ENCODE data around the gene MOCS3. TPM values are rescaled to one million over a fixed set of nuclear protein-coding genes. Genes with fewer than 3 reads are reported as not detected.

The MOCS3 gene, protein sequence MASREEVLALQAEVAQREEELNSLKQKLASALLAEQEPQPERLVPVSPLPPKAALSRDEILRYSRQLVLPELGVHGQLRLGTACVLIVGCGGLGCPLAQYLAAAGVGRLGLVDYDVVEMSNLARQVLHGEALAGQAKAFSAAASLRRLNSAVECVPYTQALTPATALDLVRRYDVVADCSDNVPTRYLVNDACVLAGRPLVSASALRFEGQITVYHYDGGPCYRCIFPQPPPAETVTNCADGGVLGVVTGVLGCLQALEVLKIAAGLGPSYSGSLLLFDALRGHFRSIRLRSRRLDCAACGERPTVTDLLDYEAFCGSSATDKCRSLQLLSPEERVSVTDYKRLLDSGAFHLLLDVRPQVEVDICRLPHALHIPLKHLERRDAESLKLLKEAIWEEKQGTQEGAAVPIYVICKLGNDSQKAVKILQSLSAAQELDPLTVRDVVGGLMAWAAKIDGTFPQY
- 7.7 and 8.6 TPM in 2 replicates for total RNA-seq
- 4.0 and 5.5 TPM in 2 replicates for polyA plus RNA-seq

DNA sequence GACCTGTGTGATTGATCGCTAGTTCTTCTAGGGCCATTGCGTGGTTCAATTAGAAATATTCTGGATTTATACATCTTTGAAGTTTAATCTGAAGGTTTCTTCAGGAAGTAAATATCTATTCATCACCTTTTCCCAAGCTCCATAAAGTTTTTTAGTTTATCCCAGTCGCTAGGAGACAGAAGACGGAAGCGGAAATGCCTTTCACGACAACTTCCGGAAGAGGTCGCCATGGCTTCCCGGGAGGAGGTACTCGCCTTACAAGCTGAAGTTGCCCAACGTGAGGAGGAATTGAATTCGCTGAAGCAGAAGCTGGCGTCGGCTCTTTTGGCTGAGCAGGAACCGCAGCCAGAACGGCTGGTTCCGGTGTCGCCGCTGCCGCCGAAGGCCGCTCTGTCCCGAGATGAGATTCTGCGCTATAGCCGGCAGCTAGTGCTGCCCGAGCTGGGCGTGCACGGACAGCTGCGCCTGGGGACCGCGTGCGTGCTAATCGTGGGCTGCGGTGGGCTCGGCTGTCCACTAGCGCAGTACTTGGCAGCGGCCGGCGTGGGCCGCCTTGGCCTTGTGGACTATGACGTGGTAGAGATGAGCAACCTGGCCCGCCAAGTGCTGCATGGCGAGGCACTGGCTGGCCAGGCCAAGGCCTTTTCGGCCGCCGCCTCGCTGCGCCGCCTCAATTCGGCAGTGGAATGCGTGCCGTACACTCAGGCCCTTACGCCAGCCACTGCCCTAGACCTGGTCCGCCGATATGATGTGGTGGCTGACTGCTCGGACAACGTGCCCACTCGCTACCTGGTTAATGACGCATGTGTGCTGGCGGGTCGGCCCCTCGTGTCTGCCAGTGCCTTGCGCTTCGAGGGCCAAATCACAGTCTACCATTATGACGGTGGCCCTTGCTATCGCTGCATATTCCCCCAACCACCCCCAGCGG lies at the start of gene MOCS3:
Gene MOCS3 (plus strand): TSS at position 204 of the 928 bp plus-strand sequence. CDS start 25 bp downstream, at position 229.
- peaks cover 73% of the 10 kb centered on the region for H3K79me2 ChIP-seq

DNA sequence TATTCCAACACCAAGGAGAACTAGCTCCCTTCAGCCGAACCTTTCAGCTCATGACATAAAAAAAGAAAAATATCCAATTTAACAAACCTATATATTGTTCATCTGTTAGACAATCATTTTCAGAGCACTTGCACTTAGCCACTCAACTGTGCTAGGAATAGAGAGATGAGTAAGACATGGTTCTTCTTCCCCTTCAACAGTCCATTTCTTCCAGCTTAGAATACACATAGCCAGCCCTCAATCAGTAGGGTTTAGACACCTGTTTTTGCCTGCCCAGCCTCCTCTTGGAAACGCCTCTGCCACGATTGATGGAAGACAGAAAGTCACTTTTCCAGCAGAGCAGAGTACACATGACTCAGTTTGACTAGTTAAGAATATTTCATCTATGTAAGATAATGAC lies 49.2 kb upstream of the MOCS3 start:
- Histone ChIP-seq H4K20me1 (ENCODE audit: insufficient read depth, poor library complexity, severe bottlenecking) (peaks cover 97% of the 10 kb centered on the region), H3K4me1 (ENCODE audit: insufficient read depth) (peaks cover 35% of the 10 kb centered on the region), H3K4me2 (no peak overlapping the region), H2AFZ (no peak overlapping the region), H3K27ac (no peak overlapping the region), H3K9me3 (ENCODE audit: low read depth) (no peaks in the 10 kb centered on the region), H3K27me3 (no peaks in the 10 kb centered on the region), H3K36me3 (replicated peaks; ENCODE audit: insufficient read depth, low read depth) (no peaks in the 10 kb centered on the region), H3K9me2 (replicated peaks; ENCODE audit: insufficient read depth) (no peaks in the 10 kb centered on the region), H3K4me3 (no peak overlapping the region), H3K79me2 (peaks cover 100% of the 10 kb centered on the region)
- no peak for DNase-seq (ENCODE audit: low spot score)
- TF ChIP-seq EZH2 (IDR thresholded peaks at IDR 0.05; ENCODE audit: borderline replicate concordance) (no peak), EZH2phosphoT487 (IDR thresholded peaks at IDR 0.05; ENCODE audit: low read depth, severe bottlenecking, unreplicated experiment) (no peak)
- TF ChIP-seq, protein P1, sequence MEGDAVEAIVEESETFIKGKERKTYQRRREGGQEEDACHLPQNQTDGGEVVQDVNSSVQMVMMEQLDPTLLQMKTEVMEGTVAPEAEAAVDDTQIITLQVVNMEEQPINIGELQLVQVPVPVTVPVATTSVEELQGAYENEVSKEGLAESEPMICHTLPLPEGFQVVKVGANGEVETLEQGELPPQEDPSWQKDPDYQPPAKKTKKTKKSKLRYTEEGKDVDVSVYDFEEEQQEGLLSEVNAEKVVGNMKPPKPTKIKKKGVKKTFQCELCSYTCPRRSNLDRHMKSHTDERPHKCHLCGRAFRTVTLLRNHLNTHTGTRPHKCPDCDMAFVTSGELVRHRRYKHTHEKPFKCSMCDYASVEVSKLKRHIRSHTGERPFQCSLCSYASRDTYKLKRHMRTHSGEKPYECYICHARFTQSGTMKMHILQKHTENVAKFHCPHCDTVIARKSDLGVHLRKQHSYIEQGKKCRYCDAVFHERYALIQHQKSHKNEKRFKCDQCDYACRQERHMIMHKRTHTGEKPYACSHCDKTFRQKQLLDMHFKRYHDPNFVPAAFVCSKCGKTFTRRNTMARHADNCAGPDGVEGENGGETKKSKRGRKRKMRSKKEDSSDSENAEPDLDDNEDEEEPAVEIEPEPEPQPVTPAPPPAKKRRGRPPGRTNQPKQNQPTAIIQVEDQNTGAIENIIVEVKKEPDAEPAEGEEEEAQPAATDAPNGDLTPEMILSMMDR (IDR thresholded peaks at IDR 0.05; ENCODE audit: poor library complexity): no peak
- 88% methylated on average over 3 of the region's 3 CpGs for WGBS (ENCODE audit: low lambda C conversion rate, missing lambda C conversion rate)

More for the DNA sequence above, at the start of gene MOCS3:
- H3K4me1 ChIP-seq (ENCODE audit: insufficient read depth): peaks cover 10% of the 10 kb centered on the region
- TF ChIP-seq EZH2 (IDR thresholded peaks at IDR 0.05; ENCODE audit: borderline replicate concordance) (no peak), EZH2phosphoT487 (IDR thresholded peaks at IDR 0.05; ENCODE audit: low read depth, severe bottlenecking, unreplicated experiment) (no peak)
- TF ChIP-seq, protein P1 (IDR thresholded peaks at IDR 0.05; ENCODE audit: poor library complexity): no peak
- H3K9me3 ChIP-seq (ENCODE audit: low read depth): no peaks in the 10 kb centered on the region
- peak within 1 kb of the TSS; percentile 82 for H3K4me2 ChIP-seq
- peaks cover 35% of the 10 kb centered on the region for H4K20me1 ChIP-seq (ENCODE audit: insufficient read depth, poor library complexity, severe bottlenecking)
- WGBS (ENCODE audit: low lambda C conversion rate, missing lambda C conversion rate): 4% methylated on average over 67 of the region's 67 CpGs
- H2AFZ ChIP-seq: peak within 1 kb of the TSS; percentile 72
- H3K4me3 ChIP-seq: peak within 1 kb of the TSS; percentile 56
- peak within 1 kb of the TSS; percentile 79 for H3K27ac ChIP-seq
- H3K9me2 ChIP-seq (replicated peaks; ENCODE audit: insufficient read depth): no peaks in the 10 kb centered on the region
- no peaks in the 10 kb centered on the region for H3K27me3 ChIP-seq
- DNase-seq (ENCODE audit: low spot score): peak; percentile 91
- H3K36me3 ChIP-seq (replicated peaks; ENCODE audit: insufficient read depth, low read depth): no peaks in the 10 kb centered on the region

DNA sequence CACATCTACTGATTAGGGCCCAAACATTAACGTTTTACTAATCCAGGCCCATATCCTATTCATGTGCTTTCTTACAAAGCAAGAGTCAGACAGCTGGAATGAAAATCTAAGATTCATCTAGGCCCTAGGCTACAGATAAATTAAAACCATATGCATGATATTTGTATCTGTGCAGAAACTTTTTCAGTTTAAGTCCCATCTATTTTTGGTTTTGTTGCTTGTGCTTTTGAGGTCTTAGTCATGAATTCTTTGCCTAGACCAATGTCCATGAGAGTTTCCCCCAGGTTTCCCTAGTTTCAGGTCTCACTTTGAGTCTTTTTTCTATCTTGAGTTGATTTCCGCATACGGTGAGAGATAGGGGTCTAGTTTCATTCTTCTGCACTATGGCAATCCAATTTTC lies 47.6 kb upstream of the MOCS3 start:
- no peaks in the 10 kb centered on the region for H3K27me3 ChIP-seq
- no peak for TF ChIP-seq EZH2 (IDR thresholded peaks at IDR 0.05; ENCODE audit: borderline replicate concordance)
- no peak for TF ChIP-seq EZH2phosphoT487 (IDR thresholded peaks at IDR 0.05; ENCODE audit: low read depth, severe bottlenecking, unreplicated experiment)
- TF ChIP-seq, protein P1 (IDR thresholded peaks at IDR 0.05; ENCODE audit: poor library complexity): no peak
- no peak overlapping the region for H3K4me3 ChIP-seq
- no peaks in the 10 kb centered on the region for H3K9me2 ChIP-seq (replicated peaks; ENCODE audit: insufficient read depth)
- H2AFZ ChIP-seq: no peak overlapping the region
- H4K20me1 ChIP-seq (ENCODE audit: insufficient read depth, poor library complexity, severe bottlenecking): peaks cover 98% of the 10 kb centered on the region
- H3K4me2 ChIP-seq: peak overlapping the region; percentile 38
- H3K36me3 ChIP-seq (replicated peaks; ENCODE audit: insufficient read depth, low read depth): no peaks in the 10 kb centered on the region
- peak overlapping the region; percentile 53 for H3K27ac ChIP-seq
- no peak for DNase-seq (ENCODE audit: low spot score)
- peaks cover 49% of the 10 kb centered on the region for H3K4me1 ChIP-seq (ENCODE audit: insufficient read depth)
- WGBS (ENCODE audit: low lambda C conversion rate, missing lambda C conversion rate): 67% methylated on average over 3 of the region's 3 CpGs
- no peaks in the 10 kb centered on the region for H3K9me3 ChIP-seq (ENCODE audit: low read depth)
- H3K79me2 ChIP-seq: peaks cover 100% of the 10 kb centered on the region
